A549 (cell line): ENCODE data around the gene SNTA1. TPM values are rescaled to one million over a fixed set of nuclear protein-coding genes. Genes with fewer than 3 reads are reported as not detected.

Source experiments
- ATAC-seq, 2 experiments: fragments of 200-7000 bp in 1 of 2; fragments of >200 bp in 1 of 2; cut with Nextera tagmentation in 1 of 2; cut with Tn5 transposase in 1 of 2; 3 replicates each; pipeline versions ENCODE4 v1.8.0 to v1.9.1; 2018 to 2020; ENCODE audit warnings: mild to moderate bottlenecking in 1 of 2, moderate library complexity in 1 of 2
- CTCF ChIA-PET: fragments of 300-600 bp; sonication (Branson Sonifier 250); formaldehyde crosslinking; extraction: SDS; loops from one replicate; lab custom pipeline; 2021; ENCODE audit warnings: antibody characterized with exemption, inconsistent platforms; lab: Yijun Ruan, JAX
- POLR2A ChIA-PET: fragments of 350-600 bp; formaldehyde crosslinking; extraction: SDS; loops from one replicate; lab custom pipeline; 2021; ENCODE audit warnings: antibody characterized with exemption, inconsistent platforms; lab: Yijun Ruan, JAX
- DNase-seq, 2 experiments: peaks; one replicate each; pipeline versions ENCODE4 v3.0.0 to v3.0.0-alpha.2; 2011 to 2016; ENCODE audit warnings: low read depth in 1 of 2, low spot score in 1 of 2
- FAIRE-seq: peaks from 2 replicates; lab custom pipeline; 2011; peaks lifted over from hg19 to GRCh38; lab: Jason Lieb, UNC
- H3K27ac ChIP-seq, 2 experiments: fragments of >200 bp; sonication (Bioruptor Twin); formaldehyde crosslinking; 3 replicates each; pipeline ENCODE4 v1.5.1; 2016 to 2017
- H3K4me1 ChIP-seq: fragments of >200 bp; sonication (Bioruptor Twin); formaldehyde crosslinking; 3 replicates; pipeline ENCODE4 v1.6.1; 2016
- H3K4me2 ChIP-seq: fragments of >200 bp; sonication (Bioruptor Twin); formaldehyde crosslinking; 3 replicates; pipeline ENCODE4 v1.6.1; 2016
- H3K4me3 ChIP-seq: fragments of >200 bp; sonication (Bioruptor Twin); formaldehyde crosslinking; 3 replicates; pipeline ENCODE4 v1.5.1; 2016
- H3K9me3 ChIP-seq: fragments of >200 bp; sonication (Bioruptor Twin); formaldehyde crosslinking; 3 replicates; pipeline ENCODE4 v1.6.1; 2016
- BHLHE40 ChIP-seq: IDR thresholded peaks from 2 replicates; pipeline ENCODE4 v1.6.1; 2012; ENCODE audit warnings: low read depth, low read length, inconsistent platforms
- CBX2 ChIP-seq: fragments of 200-600 bp; sonication (generic); IDR thresholded peaks from 2 replicates; pipeline ENCODE4 v1.6.1; 2016; ENCODE audit warnings: low read depth, mild to moderate bottlenecking, borderline replicate concordance
- CBX8 ChIP-seq: fragments of 200-600 bp; sonication (generic); IDR thresholded peaks from 2 replicates; pipeline ENCODE4 v1.6.1; 2016
- CEBPB ChIP-seq, 2 experiments: fragments of >200 bp in 1 of 2; sonication (Bioruptor Twin) in 1 of 2; formaldehyde crosslinking in 1 of 2; IDR thresholded peaks; 2 replicates each; pipeline ENCODE4 v1.6.1; 2012 to 2016
- EHMT2 ChIP-seq: fragments of 200-600 bp; sonication (generic); IDR thresholded peaks from 2 replicates; pipeline ENCODE4 v1.6.1; 2016; ENCODE audit warnings: antibody characterized with exemption, low read depth, mild to moderate bottlenecking, moderate library complexity
- ELK1 ChIP-seq: fragments of 150-350 bp; IDR thresholded peaks from 2 replicates; pipeline ENCODE4 v1.6.1; 2014; ENCODE audit warnings: low read depth, mild to moderate bottlenecking, low read length
- ESRRA ChIP-seq: fragments of 150-350 bp; IDR thresholded peaks from 2 replicates; pipeline ENCODE4 v1.6.1; 2014; ENCODE audit warnings: mild to moderate bottlenecking, low read length, borderline replicate concordance
- FOSB ChIP-seq: fragments of 250-450 bp; sonication (Bioruptor Pico); IDR thresholded peaks from 2 replicates; pipeline ENCODE4 v1.5.0; 2020; ENCODE audit warnings: mild to moderate bottlenecking, moderate library complexity
- FOXS1 ChIP-seq: fragments of 250-450 bp; sonication (Bioruptor Pico); IDR thresholded peaks from 2 replicates; pipeline ENCODE4 v1.5.0; 2020; ENCODE audit warnings: mild to moderate bottlenecking, moderate library complexity
- HES2 ChIP-seq: fragments of >200 bp; sonication (Bioruptor Twin); formaldehyde crosslinking; IDR thresholded peaks from 2 replicates; pipeline ENCODE4 v1.6.1; 2016
- HOXA7 ChIP-seq: fragments of 250-450 bp; sonication (Bioruptor Pico); IDR thresholded peaks from 2 replicates; pipeline ENCODE4 v1.5.0; 2020; ENCODE audit warnings: mild to moderate bottlenecking, moderate library complexity
- KDM1A ChIP-seq: fragments of 200-600 bp; sonication (generic); IDR thresholded peaks from 2 replicates; pipeline ENCODE4 v1.6.1; 2016; ENCODE audit warnings: low read depth, mild to moderate bottlenecking
- KDM5A ChIP-seq: fragments of 200-600 bp; sonication (generic); IDR thresholded peaks from 2 replicates; pipeline ENCODE4 v1.6.1; 2016; ENCODE audit warnings: antibody characterized with exemption, mild to moderate bottlenecking
- MAFK ChIP-seq: fragments of 450-650 bp; IDR thresholded peaks from 2 replicates; pipeline ENCODE4 v1.6.1; 2014; ENCODE audit not compliant: partially characterized antibody
- MAX ChIP-seq: IDR thresholded peaks from 2 replicates; pipeline ENCODE4 v1.6.1; 2012
- NFE2L2 ChIP-seq: fragments of 150-350 bp; conservative IDR thresholded peaks from 2 replicates; pipeline ENCODE4 v1.6.1; 2014; ENCODE audit warnings: low read length
- NPAS2 ChIP-seq: fragments of 250-450 bp; sonication (Bioruptor Pico); IDR thresholded peaks from 2 replicates; pipeline ENCODE4 v1.8.0; 2022; ENCODE audit warnings: mild to moderate bottlenecking, moderate library complexity, borderline replicate concordance
- PBX3 ChIP-seq: IDR thresholded peaks from 2 replicates; pipeline ENCODE4 v1.6.1; 2012
- PHF8 ChIP-seq: fragments of 200-600 bp; sonication (generic); IDR thresholded peaks from 2 replicates; pipeline ENCODE4 v1.6.1; 2016; ENCODE audit warnings: low read depth, mild to moderate bottlenecking, antibody characterized with exemption, moderate library complexity, borderline replicate concordance
- RARB ChIP-seq: fragments of 250-450 bp; sonication (Bioruptor Pico); IDR thresholded peaks from 2 replicates; pipeline ENCODE4 v1.8.0; 2021; ENCODE audit warnings: mild to moderate bottlenecking, moderate library complexity
- REST ChIP-seq: fragments of 200-600 bp; sonication (generic); IDR thresholded peaks from 2 replicates; pipeline ENCODE4 v1.6.1; 2016; ENCODE audit warnings: antibody characterized with exemption, mild to moderate bottlenecking, moderate library complexity
- RFX5 ChIP-seq: fragments of 450-650 bp; IDR thresholded peaks from 2 replicates; pipeline ENCODE4 v1.7.1; 2014; ENCODE audit warnings: antibody characterized with exemption, mild to moderate bottlenecking, moderate library complexity
- SMC3 ChIP-seq: fragments of >200 bp; sonication (Bioruptor Twin); formaldehyde crosslinking; IDR thresholded peaks from 3 replicates; pipeline ENCODE4 v1.6.1; 2018; ENCODE audit warnings: inconsistent platforms
- SREBF2 ChIP-seq: fragments of 450-650 bp; IDR thresholded peaks from 2 replicates; pipeline ENCODE4 v1.6.1; 2014; ENCODE audit warnings: mild to moderate bottlenecking, moderate library complexity
- TP53 ChIP-seq: fragments of 250-450 bp; sonication (Bioruptor Pico); IDR thresholded peaks from 2 replicates; pipeline ENCODE4 v1.5.0; 2021; ENCODE audit warnings: mild to moderate bottlenecking, moderate library complexity
- ZFP36 ChIP-seq: fragments of 450-650 bp; IDR thresholded peaks from 2 replicates; pipeline ENCODE4 v1.6.1; 2014; ENCODE audit warnings: borderline replicate concordance; ENCODE audit not compliant: partially characterized antibody
- ZNF302 ChIP-seq: fragments of 250-450 bp; sonication (Bioruptor Pico); IDR thresholded peaks from 2 replicates; pipeline ENCODE4 v1.9.0; 2021; ENCODE audit warnings: inconsistent platforms, mild to moderate bottlenecking, moderate library complexity
- WGBS: methylation state at CpG from one replicate; pipeline ENCODE4 v1.1.6; 2017; ENCODE audit errors: missing lambda C conversion rate; 5-methylcytosine and 5-hydroxymethylcytosine counted together
- polyA plus RNA-seq, 4 experiments: library from polyadenylated mRNA; depleted of rRNA in 3 of 4; stranded (reverse); fragments of >200 nt; fragmentation: RNase III in 1 of 4; extraction: RNeasy Plus Mini Kit Qiagen cat#74134 plus additional on column Dnase treatment in 1 of 4; gene quantifications; 2 replicates in 3 of 4; 3 replicates in 1 of 4; pipeline ENCODE4 v1.2.3, GENCODE V29; 2011 to 2017

Gene SNTA1
- polyA plus RNA-seq, 2 of the 4 experiments (the other 2 are of a cell fraction), result 5.6 to 6.6 TPM

- TF ChIP-seq KDM1A, result no peak
- no peak for TF ChIP-seq PHF8
- TF ChIP-seq CEBPB (IDR thresholded peaks at IDR 0.05), result no peak
- TF ChIP-seq FOSB (CRISPR knock-in tag), result no peak
- TF ChIP-seq ZFP36, result no peak
- TF ChIP-seq FOXS1 (CRISPR knock-in tag), result no peak
- no peak for TF ChIP-seq MAFK
- no peak for TF ChIP-seq SMC3
- no peak for TF ChIP-seq BHLHE40
- TF ChIP-seq RFX5, result no peak
- TF ChIP-seq HOXA7 (CRISPR knock-in tag), result no peak
- no peaks in the 10 kb centered on the region for H3K9me3 ChIP-seq
- no peak overlapping the region for H3K4me2 ChIP-seq
- WGBS, result 82% methylated on average over 12 of the region's 12 CpGs
- H3K4me1 ChIP-seq, result no peaks in the 10 kb centered on the region
- DNase-seq (no peak), ATAC-seq (no peak), FAIRE-seq (no peak)
- CTCF ChIA-PET, result no interaction called here
- POLR2A ChIA-PET, result no interaction called here
- H3K27ac ChIP-seq, result no peak overlapping the region
- no peak overlapping the region for H3K4me3 ChIP-seq
Observed at GRCh38 chr20:33437141-33437911, 6.2 kb downstream of the SNTA1 start.

- no peak overlapping the region for H3K27ac ChIP-seq
- FAIRE-seq (no peak), ATAC-seq (no peak), DNase-seq (no peak)
- 85% methylated on average over 5 of the region's 5 CpGs for WGBS
- no peaks in the 10 kb centered on the region for H3K4me1 ChIP-seq
- ChIA-PET CTCF (interaction anchor here (0.6 kb wide), 1 partner anchor 420 kb away, joined by 3 read pairs; no protein-coding TSS in a partner anchor), POLR2A (no interaction called here)
- no peak overlapping the region for H3K4me3 ChIP-seq
- H3K9me3 ChIP-seq, result no peaks in the 10 kb centered on the region
- no peak overlapping the region for H3K4me2 ChIP-seq
- no peak for TF ChIP-seq REST
- no peak for TF ChIP-seq PBX3
- TF ChIP-seq KDM1A, result no peak
Observed at GRCh38 chr20:33434434-33434833, 9.1 kb downstream of the SNTA1 start.

GRCh38 chr20:33433465-33434234 lies 9.9 kb downstream of the SNTA1 start:
- ATAC-seq (no peak), FAIRE-seq (no peak), DNase-seq (no peak)
- 83% methylated on average over 8 of the region's 8 CpGs for WGBS
- H3K4me1 ChIP-seq, result no peaks in the 10 kb centered on the region
- H3K4me3 ChIP-seq, result no peak overlapping the region
- ChIA-PET POLR2A (interaction anchor here (0.6 to 1.4 kb wide), 2 partner anchors 10 kb away, joined by 3 to 4 read pairs; partner anchors contain the start of gene SNTA1), CTCF (no interaction called here)
- H3K9me3 ChIP-seq, result no peaks in the 10 kb centered on the region
- no peak overlapping the region for H3K27ac ChIP-seq
- no peak overlapping the region for H3K4me2 ChIP-seq
- TF ChIP-seq CEBPB (IDR thresholded peaks at IDR 0.05), result no peak
- TF ChIP-seq ZFP36, result no peak
- no peak for TF ChIP-seq TP53 (CRISPR knock-in tag)
- TF ChIP-seq SREBF2, result no peak
- no peak for TF ChIP-seq MAFK
- no peak for TF ChIP-seq HES2
- no peak for TF ChIP-seq EHMT2
- no peak for TF ChIP-seq CBX8
- TF ChIP-seq MAX, result no peak
- TF ChIP-seq NPAS2 (CRISPR knock-in tag), result no peak
- TF ChIP-seq ESRRA, result no peak
- TF ChIP-seq ZNF302, result no peak
- TF ChIP-seq FOSB (CRISPR knock-in tag), result no peak
- TF ChIP-seq CBX2, result no peak
- no peak for TF ChIP-seq SMC3
- no peak for TF ChIP-seq RARB (CRISPR knock-in tag)
- no peak for TF ChIP-seq NFE2L2
- no peak for TF ChIP-seq ELK1
- no peak for TF ChIP-seq KDM5A
